COLO668 (cell line): ENCODE measurements around the gene EIPR1.
"Not testable (repeated sequence)": the region's sequence is repeated elsewhere in the genome, so short reads cannot be mapped to it uniquely, and the experiment has no call there.

Source experiments
- DNase-seq: peaks from one replicate; lab custom pipeline; 2025; ENCODE audit not compliant: unreplicated experiment; lab: John Stamatoyannopoulos, UW

The EIPR1 gene

DNA sequence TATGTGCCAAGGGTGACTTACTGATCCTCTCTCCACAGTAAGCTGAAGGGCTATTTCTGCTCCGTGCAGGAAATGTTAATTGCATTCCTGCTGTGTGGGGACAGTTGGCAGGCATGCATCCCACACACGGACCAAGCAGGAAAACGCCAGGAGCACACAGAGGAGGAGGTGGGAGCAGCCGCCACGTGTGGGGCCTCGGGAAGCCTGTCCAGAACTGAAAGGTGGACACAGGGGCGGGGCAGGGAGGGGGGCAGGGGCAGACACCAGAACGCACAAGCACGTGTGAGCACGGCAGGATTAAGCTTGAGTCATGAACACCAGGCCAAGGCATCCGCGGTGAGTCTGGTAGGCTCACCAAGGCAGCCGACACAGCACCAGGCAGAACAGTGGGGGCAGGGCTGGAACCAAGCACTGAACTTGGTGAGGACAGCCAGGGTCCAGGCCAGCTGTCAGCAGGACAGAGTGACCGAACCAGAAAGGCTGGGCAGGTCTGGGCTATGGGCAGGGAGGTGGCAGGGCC lies 177.1 kb downstream of the EIPR1 start:
- DNase-seq, result no peak

GRCh38 chr2:3199627-3200345 lies 177.8 kb downstream of the EIPR1 start:
- DNase-seq, result no peak

DNA sequence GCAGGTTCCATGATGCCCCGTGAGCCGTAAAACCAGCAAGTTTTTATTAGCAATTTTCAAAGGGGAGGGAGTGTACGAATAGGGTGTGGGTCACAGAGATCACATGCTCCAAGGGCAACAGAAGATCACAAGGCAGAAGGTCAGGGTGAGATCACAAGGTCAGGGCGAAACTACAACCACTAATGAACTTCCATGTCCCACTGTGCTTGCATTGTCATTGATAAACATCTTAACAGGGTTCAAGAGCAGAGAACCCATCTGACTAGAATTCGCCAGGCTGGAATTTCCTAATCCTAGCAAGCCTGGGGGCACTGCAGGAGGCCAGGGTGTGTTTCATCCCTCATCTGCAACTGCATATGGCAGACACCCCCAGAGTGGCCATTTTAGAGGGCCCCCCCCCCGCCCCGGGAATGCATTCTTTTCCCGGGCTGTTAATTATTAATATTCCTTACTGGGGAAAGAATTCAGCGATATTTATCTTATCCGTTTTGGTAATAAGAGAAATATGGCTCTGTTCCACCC lies 178.9 kb downstream of the EIPR1 start:
- DNase-seq, result not testable (repeated sequence)

DNA sequence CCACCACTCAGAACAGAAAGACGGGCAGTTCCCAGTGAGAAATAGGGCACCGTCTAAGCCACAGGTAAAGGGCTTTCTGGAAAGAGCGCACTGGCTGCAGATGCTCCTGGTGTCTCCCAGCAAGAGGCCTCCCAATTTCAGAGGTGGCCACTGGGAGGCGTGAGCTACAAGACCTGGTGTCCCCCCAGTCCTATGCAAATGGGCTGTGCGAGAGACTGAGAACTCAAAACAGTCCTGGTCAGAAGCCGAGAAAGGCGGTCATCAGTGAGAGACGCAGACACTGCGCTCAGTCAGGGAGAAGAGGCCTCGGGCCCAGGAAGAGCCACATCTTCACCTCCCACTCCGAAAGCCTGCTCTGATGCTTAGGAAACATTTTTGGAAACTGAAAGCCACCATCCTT lies 179.5 kb downstream of the EIPR1 start:
- DNase-seq, result peak; percentile 7

DNA sequence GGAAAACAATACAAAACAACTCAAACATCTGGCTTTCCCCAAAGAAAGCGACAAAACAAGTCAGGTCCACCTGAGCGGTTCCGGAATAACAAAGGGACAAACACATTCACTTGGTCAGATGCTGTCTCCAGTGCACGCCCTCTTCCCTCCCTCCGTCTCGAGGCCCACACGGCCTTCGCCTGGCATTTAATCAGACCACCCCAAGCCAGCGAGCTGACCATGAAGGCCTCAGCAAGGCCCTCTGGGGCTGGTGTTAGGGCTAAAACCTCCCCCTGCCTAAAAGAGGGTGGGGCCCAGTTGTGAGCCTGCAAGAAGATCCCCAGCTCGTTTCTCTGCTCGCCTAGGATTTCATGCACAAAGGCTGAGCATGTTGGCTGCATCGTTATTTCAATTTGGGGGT lies 180.3 kb downstream of the EIPR1 start:
- DNase-seq, result no peak

GRCh38 chr2:3196716-3197115 lies 180.9 kb downstream of the EIPR1 start:
- no peak for DNase-seq

DNA sequence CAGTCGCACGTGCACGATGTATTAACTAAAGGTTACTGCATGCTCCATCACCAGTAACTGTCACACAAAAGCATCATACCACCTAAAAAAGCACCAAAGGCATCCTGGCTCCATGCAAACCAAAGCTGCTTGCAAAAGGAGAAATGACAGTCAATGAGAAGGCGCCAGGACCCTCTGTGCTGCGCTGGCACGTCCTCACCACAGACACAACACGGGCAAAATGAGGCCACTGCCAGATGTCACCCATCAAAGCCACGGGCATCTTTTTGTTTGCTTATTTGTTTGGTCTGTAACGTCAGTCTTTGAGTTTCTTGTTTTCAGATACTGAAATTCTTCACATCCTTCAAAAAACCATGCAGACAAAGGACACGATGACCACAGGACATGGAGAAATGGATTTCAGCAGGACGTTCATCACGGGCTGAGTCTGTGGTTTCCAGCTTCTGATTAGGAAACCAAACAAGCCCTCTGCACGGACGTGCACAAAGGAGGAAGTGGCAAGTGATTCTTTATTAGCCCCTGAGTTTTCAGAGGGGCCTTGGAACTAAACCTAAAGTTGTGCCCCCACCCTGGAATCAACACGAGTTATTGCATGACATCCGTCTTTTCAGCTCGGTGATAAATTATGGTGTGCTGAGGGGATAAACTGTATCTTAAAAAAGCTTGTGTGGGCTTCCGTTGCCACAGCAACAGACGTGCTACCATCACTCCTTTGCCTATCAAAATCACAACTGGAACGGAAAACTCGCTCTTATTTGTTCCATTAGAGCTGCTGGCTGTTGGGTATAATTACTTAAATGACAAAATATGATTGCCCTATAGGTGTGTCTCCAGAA lies 181.8 kb downstream of the EIPR1 start:
- no peak for DNase-seq

DNA sequence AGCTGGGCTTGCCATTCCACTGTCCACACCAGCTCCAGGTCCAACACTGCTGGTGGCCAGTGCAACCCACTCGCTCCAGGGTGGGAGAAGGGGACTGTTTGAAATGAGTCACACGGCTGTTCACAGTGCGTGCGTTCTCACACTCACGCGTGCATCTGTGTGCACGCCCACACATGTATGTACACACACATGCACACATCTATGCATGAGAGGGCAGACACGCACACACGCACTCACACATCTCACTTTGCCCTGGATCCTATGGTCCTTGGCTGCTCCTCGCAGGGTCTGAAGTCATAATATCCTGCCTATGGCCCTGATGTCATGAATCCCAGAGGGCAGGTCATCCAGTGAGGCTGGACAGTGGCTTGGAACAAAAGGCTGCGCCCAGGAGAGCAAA lies 182.8 kb downstream of the EIPR1 start:
- DNase-seq, result no peak

- DNase-seq, result no peak
Observed at GRCh38 chr2:3193443-3194330, 183.9 kb downstream of the EIPR1 start.

GRCh38 chr2:3192920-3193319 lies 184.7 kb downstream of the EIPR1 start:
- DNase-seq, result no peak

- no peak for DNase-seq
Observed at GRCh38 chr2:3192281-3192818, 185.3 kb downstream of the EIPR1 start.

GRCh38 chr2:3189961-3190360 lies 187.7 kb downstream of the EIPR1 start:
- DNase-seq, result no peak

- no peak for DNase-seq
Observed at GRCh38 chr2:3189076-3189591, 188.5 kb downstream of the EIPR1 start.

DNA sequence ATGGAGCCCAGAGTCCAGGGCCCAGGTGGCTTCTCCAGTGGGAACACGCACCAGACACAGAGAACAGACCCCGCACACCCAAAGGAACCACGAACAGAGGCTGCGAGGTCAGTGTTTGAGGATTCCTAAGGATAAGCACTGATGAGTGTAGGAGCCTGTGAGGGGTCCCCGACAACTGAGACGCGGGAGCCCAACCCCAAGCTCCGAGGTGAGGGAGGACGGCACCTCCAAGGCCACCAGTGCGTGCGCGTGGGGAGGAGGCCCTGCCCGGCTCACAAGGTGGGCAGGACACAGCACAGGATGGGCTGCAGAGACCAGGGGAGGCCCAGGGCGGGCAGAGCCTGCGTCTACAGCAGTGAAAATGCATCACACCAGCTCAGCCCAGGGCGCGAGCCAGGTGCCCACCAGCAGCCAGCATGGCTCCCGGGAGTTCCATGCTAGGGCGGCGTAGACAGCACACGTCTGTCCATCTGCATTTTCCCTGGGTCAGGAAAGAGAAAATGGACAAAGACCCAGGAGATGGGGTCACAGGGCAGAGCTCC lies 189.1 kb downstream of the EIPR1 start:
- DNase-seq, result no peak

- no peak for DNase-seq
Observed at GRCh38 chr2:3187467-3187866, 190.2 kb downstream of the EIPR1 start.

DNA sequence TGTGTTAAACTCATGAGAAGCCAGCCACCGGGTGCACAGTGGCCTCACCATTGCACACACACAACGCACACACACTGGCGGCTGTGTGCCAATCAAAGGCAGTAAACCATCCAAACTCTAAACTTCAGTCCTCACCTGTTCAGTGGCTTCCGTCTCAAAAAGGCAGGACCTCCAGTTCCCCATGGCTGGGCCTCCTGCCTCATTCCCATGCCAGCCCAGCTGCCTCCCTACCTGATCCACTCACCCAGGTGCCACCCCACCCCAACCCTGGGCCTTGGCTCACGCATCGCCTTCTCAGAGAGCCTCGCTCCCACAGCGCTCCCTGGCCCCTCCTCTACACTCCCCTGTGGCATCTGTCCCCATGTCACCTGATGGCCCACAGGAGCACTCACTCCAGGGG lies 190.9 kb downstream of the EIPR1 start:
- DNase-seq, result no peak

GRCh38 chr2:3185910-3186309 lies 191.7 kb downstream of the EIPR1 start:
- DNase-seq, result no peak

GRCh38 chr2:3185256-3185655 lies 192.4 kb downstream of the EIPR1 start:
- DNase-seq, result no peak

GRCh38 chr2:3184167-3184566 lies 193.5 kb downstream of the EIPR1 start:
- no peak for DNase-seq

GRCh38 chr2:3183766-3184165 lies 193.9 kb downstream of the EIPR1 start:
- DNase-seq, result no peak
